Epidermal melanocyte (primary cell): Measurements from ENCODE around the gene FAM161B.
"Not testable (repeated sequence)": the region's sequence is repeated elsewhere in the genome, so short reads cannot be mapped to it uniquely, and the experiment has no call there.

Experiments used
- DNase-seq: peaks from one replicate; pipeline ENCODE4 v3.0.0; 2011; ENCODE audit warnings: low spot score; ENCODE audit not compliant: insufficient read length

The FAM161B gene

GRCh38 chr14:73949752-73950734, at the start of gene FAM161B, which contains the start of gene COQ6:
TSS of gene FAM161B (minus strand) at chr14:73950094. CDS start at chr14:73950026, 68 bp downstream.
TSS of gene COQ6 (plus strand) at chr14:73950302. CDS start at chr14:73950333, 31 bp downstream.
- peak; percentile 84 for DNase-seq

GRCh38 chr14:73998726-73999125, 48.8 kb upstream of the FAM161B start:
- no peak for DNase-seq

GRCh38 chr14:73997944-73998447, 48.1 kb upstream of the FAM161B start:
- no peak for DNase-seq

GRCh38 chr14:73997108-73997943, 47.4 kb upstream of the FAM161B start:
- DNase-seq = no peak

GRCh38 chr14:73996731-73997107, 46.8 kb upstream of the FAM161B start:
- DNase-seq = no peak

- DNase-seq = no peak
Measured at GRCh38 chr14:73995977-73996378, 46.1 kb upstream of the FAM161B start.

GRCh38 chr14:73994926-73995325, 45.0 kb upstream of the FAM161B start:
- DNase-seq = not testable (repeated sequence)

- no peak for DNase-seq
Measured at GRCh38 chr14:73991092-73991491, 41.2 kb upstream of the FAM161B start.

- DNase-seq = not testable (repeated sequence)
Measured at GRCh38 chr14:73988656-73989055, 38.8 kb upstream of the FAM161B start.

GRCh38 chr14:73988065-73988464, 38.2 kb upstream of the FAM161B start:
- DNase-seq = no peak

GRCh38 chr14:73977896-73978295, 28.0 kb upstream of the FAM161B start:
- no peak for DNase-seq

GRCh38 chr14:73976125-73976524, 26.2 kb upstream of the FAM161B start:
- no peak for DNase-seq

GRCh38 chr14:73973497-73973896, 23.6 kb upstream of the FAM161B start:
- no peak for DNase-seq

- DNase-seq = no peak
Measured at GRCh38 chr14:73968885-73969284, 19.0 kb upstream of the FAM161B start.

GRCh38 chr14:73965216-73965615, 15.3 kb upstream of the FAM161B start:
- no peak for DNase-seq

GRCh38 chr14:73961192-73961591, 11.3 kb upstream of the FAM161B start:
- no peak for DNase-seq

GRCh38 chr14:73958591-73958990, 8.7 kb upstream of the FAM161B start:
- no peak for DNase-seq

- no peak for DNase-seq
Measured at GRCh38 chr14:73955674-73956073, 5.8 kb upstream of the FAM161B start.

- DNase-seq = no peak
Measured at GRCh38 chr14:73953731-73954130, 3.8 kb upstream of the FAM161B start.

GRCh38 chr14:73945159-73945670, 4.7 kb downstream of the FAM161B start:
- no peak for DNase-seq

- no peak for DNase-seq
Measured at GRCh38 chr14:73944432-73945158, 5.3 kb downstream of the FAM161B start.
